SIG-M5 (cell line): ENCODE measurements around the gene RGL4.

Experiments
- DNase-seq: peaks from one replicate; lab custom pipeline; 2025; lab: John Stamatoyannopoulos, UW

The RGL4 gene

GRCh38 chr22:23743303-23743705 lies 52.5 kb downstream of the RGL4 start:
- no peak for DNase-seq

- no peak for DNase-seq
These were observed 53.2 kb downstream of the RGL4 start for GRCh38 chr22:23744001-23744400.

- DNase-seq: no peak
These were observed 53.7 kb downstream of the RGL4 start for GRCh38 chr22:23744485-23744884.

GRCh38 chr22:23745791-23746190 lies 55.0 kb downstream of the RGL4 start:
- DNase-seq: no peak
